GM18909 (cell line): ENCODE measurements around the gene FERMT1.

ENCODE experiments used
- ATAC-seq: cut with Tn5 transposase; IDR thresholded peaks from one replicate; pipeline ENCODE4 v1.9.1; 2021; ENCODE audit warnings: mild to moderate bottlenecking; ENCODE audit not compliant: unreplicated experiment, poor library complexity

FERMT1 gene, protein sequence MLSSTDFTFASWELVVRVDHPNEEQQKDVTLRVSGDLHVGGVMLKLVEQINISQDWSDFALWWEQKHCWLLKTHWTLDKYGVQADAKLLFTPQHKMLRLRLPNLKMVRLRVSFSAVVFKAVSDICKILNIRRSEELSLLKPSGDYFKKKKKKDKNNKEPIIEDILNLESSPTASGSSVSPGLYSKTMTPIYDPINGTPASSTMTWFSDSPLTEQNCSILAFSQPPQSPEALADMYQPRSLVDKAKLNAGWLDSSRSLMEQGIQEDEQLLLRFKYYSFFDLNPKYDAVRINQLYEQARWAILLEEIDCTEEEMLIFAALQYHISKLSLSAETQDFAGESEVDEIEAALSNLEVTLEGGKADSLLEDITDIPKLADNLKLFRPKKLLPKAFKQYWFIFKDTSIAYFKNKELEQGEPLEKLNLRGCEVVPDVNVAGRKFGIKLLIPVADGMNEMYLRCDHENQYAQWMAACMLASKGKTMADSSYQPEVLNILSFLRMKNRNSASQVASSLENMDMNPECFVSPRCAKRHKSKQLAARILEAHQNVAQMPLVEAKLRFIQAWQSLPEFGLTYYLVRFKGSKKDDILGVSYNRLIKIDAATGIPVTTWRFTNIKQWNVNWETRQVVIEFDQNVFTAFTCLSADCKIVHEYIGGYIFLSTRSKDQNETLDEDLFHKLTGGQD

GRCh38 chr20:6122873-6123648, at the start of gene FERMT1:
TSS of gene FERMT1 (minus strand) at chr20:6123030. CDS start at chr20:6119554, 3,476 bp downstream.
- peak; percentile 84 for ATAC-seq

DNA sequence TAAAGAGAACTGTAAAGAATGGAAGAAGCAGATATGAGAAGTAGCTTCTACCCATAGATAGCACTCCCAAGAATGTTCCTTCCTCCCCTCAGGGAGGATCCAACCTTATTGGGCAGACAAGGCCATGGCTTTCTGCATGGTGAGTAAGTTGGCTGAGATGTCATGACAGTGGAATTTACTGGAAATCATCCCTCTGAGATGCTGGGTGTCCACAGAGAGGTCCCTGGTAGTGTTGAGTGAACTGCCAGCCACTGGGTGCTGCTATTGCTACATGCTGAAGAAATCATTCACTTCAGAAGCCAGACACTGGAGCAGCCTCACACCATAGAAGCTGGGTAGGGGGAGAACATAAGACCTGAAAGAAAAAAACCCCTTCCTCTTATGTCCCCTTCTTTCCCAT, 46.4 kb upstream of the FERMT1 start:
- no peak for ATAC-seq

GRCh38 chr20:6168204-6168603, 45.4 kb upstream of the FERMT1 start:
- ATAC-seq, result no peak

DNA sequence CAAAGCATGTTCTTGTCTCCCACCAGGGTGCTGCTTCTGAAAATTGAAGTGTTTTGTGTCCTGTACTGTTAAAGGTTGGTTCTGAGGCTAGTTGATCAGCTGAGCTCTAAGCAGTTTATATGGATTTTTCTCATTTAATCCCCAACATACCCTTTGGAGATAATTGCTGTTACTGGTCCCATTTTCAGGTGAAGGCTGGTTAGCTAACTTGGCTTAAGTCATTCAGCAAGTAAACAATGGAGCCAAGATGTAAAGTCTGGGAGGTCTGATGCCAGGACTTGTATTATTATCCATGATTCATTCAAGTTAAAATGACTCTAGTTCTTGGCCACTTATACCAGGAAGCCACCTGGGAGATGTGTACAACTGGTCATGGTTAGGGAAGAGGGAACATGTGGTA, 42.5 kb upstream of the FERMT1 start:
- no peak for ATAC-seq

DNA sequence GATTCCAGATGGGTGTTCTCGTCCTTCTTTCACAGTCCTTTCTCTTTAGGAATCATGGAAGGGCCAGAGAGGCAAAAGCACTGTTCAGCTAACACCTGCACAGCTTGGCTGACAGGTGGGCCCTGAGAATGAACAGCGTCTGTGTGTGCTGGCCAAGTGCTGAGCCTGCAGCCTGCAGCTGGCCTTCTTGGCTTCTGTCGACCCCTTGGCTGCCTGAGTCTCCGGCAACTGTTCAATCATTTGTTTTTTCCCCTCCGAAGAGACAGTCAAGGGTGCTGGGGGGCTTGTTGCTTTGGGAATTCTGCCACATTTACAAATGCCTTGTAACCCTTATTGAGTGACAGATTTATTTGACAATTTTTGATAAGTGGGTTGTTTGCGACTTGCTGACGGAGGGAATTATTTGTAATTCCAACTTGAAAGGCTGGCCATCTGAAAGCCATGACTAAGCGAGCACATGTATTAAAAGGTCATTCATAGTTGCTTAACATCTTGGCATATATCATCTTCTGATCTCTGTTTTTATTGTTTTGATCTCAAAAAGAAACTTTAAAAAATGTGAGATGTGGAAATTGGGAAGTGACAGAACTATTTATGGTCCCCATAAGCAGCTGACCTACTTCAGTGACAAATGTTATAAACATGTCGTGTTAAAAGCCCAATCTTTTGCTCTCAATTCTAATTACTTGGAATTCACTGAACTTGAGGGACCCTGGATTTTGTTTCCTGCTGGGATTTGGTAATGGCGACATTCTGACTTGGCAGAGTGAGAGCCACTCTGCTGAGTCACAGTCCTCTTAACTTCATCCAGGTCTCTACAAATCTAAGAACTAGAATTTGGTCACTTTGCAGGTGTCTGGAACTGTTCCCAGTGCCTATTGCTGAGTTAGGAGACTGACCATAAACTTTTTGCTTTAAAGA, 41.9 kb upstream of the FERMT1 start:
- no peak for ATAC-seq

DNA sequence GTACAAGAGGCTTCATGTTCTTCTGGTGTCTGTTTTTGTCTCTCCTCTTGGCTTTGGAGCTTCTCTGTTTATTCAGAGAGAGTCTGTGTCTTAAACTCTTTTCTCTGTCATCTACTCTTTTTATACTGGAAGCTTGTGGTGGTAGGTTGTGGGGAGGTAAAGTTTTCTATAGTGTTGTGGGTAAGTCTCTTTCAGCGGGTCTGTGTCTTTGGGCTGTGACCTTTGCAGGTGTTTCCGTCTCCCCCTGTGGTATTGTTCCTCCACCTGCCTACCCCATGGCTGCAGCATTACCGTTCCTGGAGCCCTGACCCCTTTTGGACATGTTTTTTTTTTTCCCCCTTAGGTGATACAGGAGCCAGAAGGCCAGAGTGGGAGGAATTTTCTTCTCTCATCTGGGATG, 37.9 kb upstream of the FERMT1 start:
- no peak for ATAC-seq

GRCh38 chr20:6157345-6157744, 34.5 kb upstream of the FERMT1 start:
- no peak for ATAC-seq

DNA sequence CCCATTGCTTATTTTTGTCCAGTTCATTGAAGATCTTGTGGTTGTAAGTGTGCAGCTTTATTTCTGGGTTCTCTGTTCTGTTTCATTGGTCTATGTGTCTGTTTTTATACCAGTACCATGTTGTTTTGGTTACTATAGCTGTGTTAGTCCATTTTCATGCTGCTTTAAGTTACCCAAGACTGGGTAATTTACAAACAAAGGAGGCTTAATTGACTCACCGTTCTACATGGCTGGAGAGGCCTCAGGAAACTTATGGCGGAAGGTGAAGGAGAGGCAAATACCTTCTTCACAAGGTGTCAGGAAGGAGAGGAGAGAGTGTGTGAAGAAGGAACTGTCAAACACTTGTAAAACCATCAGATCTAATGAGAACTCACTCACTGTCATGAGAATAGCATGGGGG, 29.9 kb upstream of the FERMT1 start:
- ATAC-seq, result no peak

GRCh38 chr20:6148073-6148472, 25.2 kb upstream of the FERMT1 start:
- no peak for ATAC-seq

DNA sequence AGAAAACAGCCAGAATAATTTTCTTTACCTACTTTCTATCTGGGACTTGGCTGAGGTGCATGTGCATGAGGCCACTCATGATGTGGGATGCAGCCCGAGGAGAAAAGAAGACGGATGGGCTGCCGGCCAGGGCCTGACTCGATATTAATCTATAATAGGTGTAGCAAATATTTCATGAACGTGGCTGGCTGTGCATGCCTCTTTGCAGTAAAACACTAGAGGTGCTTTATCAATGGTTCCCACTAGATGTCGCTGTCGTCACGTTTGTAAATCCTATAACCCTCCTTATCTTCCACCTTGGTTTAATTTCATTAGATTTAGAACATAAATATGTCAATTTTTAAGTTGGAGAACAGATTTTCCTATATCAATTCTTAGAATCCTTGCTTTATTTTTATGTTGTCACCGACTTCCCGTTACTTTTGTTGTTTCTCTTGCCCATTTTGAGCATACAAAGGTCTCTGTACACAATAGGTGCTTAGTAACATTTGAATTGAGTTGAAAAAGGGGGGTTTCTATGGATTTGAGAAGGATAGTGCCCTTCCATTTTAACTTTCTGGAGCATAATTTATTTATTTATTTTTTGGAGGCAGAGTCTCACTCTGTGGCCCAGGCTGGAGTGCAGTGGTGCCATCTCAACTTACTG, 19.6 kb upstream of the FERMT1 start:
- peak; percentile 67 for ATAC-seq

GRCh38 chr20:6140947-6141346, 18.1 kb upstream of the FERMT1 start:
- peak; percentile 43 for ATAC-seq

DNA sequence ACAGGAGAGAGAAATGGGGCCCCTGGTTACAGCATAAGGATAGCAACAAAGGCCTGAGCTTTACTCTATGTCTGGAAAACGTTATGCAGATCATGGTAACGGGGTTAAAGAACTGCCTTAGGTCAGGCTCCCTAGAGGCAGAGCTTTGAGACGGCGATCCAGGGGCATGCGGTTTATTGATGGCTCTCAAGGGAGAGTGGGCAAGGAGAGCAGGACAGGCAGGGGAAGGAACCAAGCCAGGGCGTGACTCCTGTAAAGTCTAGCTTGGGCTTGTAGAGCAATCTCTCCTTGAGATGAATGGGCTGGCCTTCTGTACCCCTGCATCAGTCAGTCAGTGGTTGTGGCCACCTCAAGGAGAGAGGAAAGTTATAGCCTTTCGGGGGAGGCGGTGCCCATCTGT, 12.5 kb upstream of the FERMT1 start:
- ATAC-seq, result no peak

- ATAC-seq, result no peak
Measured at GRCh38 chr20:6134592-6134991, 11.8 kb upstream of the FERMT1 start.

DNA sequence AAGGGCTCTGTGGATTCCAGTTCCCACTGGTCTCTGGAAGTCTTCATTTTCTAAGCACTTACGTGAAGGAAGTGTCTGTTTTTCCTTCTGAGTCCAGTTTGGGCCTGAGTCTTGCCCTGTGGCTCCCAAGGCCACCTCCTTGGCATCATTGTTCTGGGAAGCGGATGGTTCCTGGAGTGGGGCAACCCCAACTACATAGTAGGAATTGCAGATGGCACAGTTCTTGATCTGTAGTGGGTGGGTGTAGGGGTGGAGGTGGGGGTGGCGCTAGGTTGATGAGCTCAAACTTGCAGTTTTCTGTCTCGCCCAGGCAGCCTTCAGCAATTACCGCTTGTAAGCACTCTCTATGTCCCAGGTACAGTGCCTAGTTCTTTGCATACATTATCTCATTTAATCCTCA, 7.2 kb upstream of the FERMT1 start:
- ATAC-seq, result no peak

DNA sequence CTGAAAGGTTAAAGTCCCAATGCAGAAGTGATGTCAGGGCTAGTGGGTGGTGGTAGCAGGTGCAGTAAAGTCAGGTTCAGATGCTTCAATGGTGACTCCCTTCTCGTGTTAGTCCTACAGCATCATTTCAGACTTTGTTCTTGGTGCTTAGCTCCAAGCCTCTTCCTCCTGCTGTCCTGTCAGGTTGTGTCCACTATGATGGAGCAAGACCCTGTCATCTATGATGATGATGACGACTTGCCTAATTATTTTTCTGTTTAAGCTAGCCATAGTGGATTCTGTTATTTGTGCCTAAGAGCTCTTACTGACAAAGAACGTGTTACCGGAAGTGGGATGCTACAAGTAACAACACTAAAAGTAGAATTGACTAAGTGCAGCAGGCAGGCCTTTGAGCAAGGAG, 5.0 kb upstream of the FERMT1 start:
- ATAC-seq, result no peak

GRCh38 chr20:6126846-6127245, 4.0 kb upstream of the FERMT1 start:
- no peak for ATAC-seq

- ATAC-seq, result no peak
Measured at GRCh38 chr20:6123649-6124014, 802 bp upstream of the FERMT1 start.

- no peak for ATAC-seq
Measured at GRCh38 chr20:6122111-6122872, 538 bp downstream of the FERMT1 start.

DNA sequence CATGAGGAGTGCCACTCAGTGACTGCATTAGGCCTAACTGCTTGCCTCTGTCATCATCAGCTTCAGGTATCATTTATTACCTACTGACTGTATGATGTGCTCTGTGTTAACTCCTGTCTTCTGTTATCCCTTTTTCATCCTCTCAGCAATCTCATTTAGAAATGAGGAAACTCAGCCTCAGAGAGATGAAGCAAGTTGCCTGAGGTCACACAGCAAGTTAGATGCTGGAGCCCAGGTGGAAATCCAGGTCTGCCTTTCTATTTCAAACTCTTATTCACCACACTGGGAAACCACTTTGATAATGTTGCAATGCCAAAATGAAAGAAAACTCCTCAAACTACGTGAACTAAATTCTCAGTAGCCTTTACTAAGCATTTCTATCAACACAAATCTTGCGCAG, 1.3 kb downstream of the FERMT1 start:
- no peak for ATAC-seq
